Measurements from ENCODE around the gene UBAC1. TPM values are rescaled to one million over a fixed set of nuclear protein-coding genes. Genes with fewer than 3 reads are reported as not detected.
"Not testable (repeated sequence)": the region's sequence is repeated elsewhere in the genome, so short reads cannot be mapped to it uniquely, and the experiment has no call there.

UBAC1 gene
- total RNA-seq, 1 experiment from 2014 or later, result 55.6 TPM

DNA sequence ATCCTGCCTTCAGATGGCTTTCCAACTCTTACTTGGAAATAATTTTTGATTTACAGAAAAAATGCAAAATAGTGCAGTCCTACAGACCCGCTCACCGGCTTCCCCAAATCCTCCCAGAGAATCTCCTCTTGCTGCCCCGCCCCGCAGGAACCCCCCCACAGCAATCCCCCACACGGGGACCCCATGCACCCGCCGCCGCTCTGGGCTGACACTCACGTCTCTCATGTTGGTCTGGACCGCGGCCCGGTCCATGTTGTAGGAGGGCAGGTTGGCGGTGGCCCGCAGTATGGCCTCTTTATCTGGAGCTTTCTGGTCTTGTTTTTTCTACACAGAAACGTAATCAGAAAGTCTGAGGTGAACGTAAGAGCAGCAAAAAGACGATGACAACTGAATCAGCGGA lies 13.6 kb downstream of the UBAC1 start:
- CTCF ChIA-PET, result no interaction called here
- no peaks in the 10 kb centered on the region for H3K9me3 Mint-ChIP-seq
- DNase-seq (ENCODE audit: low spot score), result no peak
- POLR2A ChIA-PET, result no interaction called here
- no peak overlapping the region for H3K4me3 Mint-ChIP-seq
- H3K4me1 Mint-ChIP-seq, result no peaks in the 10 kb centered on the region
- H3K36me3 Mint-ChIP-seq, result peaks cover 56% of the 10 kb centered on the region
- ATAC-seq, result no peak
- no peak for TF ChIP-seq ZNF232 (CRISPR knock-in tag; IDR thresholded peaks at IDR 0.05)
- TF ChIP-seq RELA (CRISPR knock-in tag; IDR thresholded peaks at IDR 0.05; ENCODE audit: borderline replicate concordance), result no peak
- no peak for TF ChIP-seq ATF2 (CRISPR knock-in tag; IDR thresholded peaks at IDR 0.05; ENCODE audit: borderline replicate concordance, low read depth)
- peak overlapping the region; percentile 43 for H3K27ac Mint-ChIP-seq
- H3K27me3 Mint-ChIP-seq (ENCODE audit: low read depth), result no peaks in the 10 kb centered on the region

DNA sequence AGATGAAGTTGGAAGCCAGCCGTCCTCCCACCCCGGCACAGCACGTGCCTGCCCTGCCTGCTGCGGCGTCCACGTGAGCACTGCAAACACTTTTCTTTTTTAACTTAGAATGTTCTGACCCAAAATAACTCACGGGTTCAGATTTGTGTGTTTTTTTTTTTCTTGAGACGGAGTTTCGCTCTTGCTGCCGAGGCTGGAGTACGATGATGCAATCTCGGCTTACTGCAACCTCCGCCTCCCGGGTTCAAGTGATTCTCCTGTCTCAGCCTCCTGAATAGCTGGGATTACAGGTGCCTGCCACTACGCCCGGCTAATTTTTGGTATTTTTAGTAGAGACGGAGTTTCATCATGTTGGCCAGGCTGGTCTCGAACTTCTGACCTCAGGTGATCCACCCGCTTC lies 14.1 kb downstream of the UBAC1 start:
- DNase-seq (ENCODE audit: low spot score); CTCF ChIA-PET; H3K4me1 Mint-ChIP-seq; H3K4me3 Mint-ChIP-seq; POLR2A ChIA-PET; H3K27me3 Mint-ChIP-seq (ENCODE audit: low read depth); H3K27ac Mint-ChIP-seq; H3K9me3 Mint-ChIP-seq; ATAC-seq: not testable (repeated sequence)
- peaks cover 55% of the 10 kb centered on the region for H3K36me3 Mint-ChIP-seq

- ChIA-PET CTCF (no interaction called here), POLR2A (no interaction called here)
- H3K36me3 Mint-ChIP-seq, result peaks cover 57% of the 10 kb centered on the region
- no peaks in the 10 kb centered on the region for H3K9me3 Mint-ChIP-seq
- ATAC-seq, result no peak
- H3K27me3 Mint-ChIP-seq (ENCODE audit: low read depth), result no peaks in the 10 kb centered on the region
- DNase-seq (ENCODE audit: low spot score), result no peak
- no peak overlapping the region for H3K4me3 Mint-ChIP-seq
- H3K27ac Mint-ChIP-seq, result no peak overlapping the region
- H3K4me1 Mint-ChIP-seq, result no peaks in the 10 kb centered on the region
- TF ChIP-seq ESRRA (CRISPR knock-in tag; IDR thresholded peaks at IDR 0.05; ENCODE audit: borderline replicate concordance) (no peak), KAT7 (CRISPR knock-in tag; IDR thresholded peaks at IDR 0.05; ENCODE audit: borderline replicate concordance) (no peak), ZNF121 (CRISPR knock-in tag; IDR thresholded peaks at IDR 0.05) (no peak), NFATC4 (CRISPR knock-in tag; IDR thresholded peaks at IDR 0.05) (no peak), ZBTB21 (CRISPR knock-in tag; IDR thresholded peaks at IDR 0.05; ENCODE audit: borderline replicate concordance) (no peak), FOXP1 (CRISPR knock-in tag; IDR thresholded peaks at IDR 0.05; ENCODE audit: borderline replicate concordance) (no peak), ATF6 (CRISPR knock-in tag; IDR thresholded peaks at IDR 0.05) (no peak), TP53 (CRISPR knock-in tag; IDR thresholded peaks at IDR 0.05) (no peak), FOXJ3 (CRISPR knock-in tag; IDR thresholded peaks at IDR 0.05; ENCODE audit: borderline replicate concordance) (no peak), GRHL2 (CRISPR knock-in tag; IDR thresholded peaks at IDR 0.05; ENCODE audit: insufficient replicate concordance, severe bottlenecking) (no peak), NR2C2 (CRISPR knock-in tag; IDR thresholded peaks at IDR 0.05) (no peak), ZNF232 (CRISPR knock-in tag; IDR thresholded peaks at IDR 0.05) (no peak)
- TF ChIP-seq, protein P1, sequence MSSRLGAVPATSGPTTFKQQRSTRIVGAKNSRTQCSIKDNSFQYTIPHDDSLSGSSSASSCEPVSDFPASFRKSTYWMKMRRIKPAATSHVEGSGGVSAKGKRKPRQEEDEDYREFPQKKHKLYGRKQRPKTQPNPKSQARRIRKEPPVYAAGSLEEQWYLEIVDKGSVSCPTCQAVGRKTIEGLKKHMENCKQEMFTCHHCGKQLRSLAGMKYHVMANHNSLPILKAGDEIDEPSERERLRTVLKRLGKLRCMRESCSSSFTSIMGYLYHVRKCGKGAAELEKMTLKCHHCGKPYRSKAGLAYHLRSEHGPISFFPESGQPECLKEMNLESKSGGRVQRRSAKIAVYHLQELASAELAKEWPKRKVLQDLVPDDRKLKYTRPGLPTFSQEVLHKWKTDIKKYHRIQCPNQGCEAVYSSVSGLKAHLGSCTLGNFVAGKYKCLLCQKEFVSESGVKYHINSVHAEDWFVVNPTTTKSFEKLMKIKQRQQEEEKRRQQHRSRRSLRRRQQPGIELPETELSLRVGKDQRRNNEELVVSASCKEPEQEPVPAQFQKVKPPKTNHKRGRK (CRISPR knock-in tag; IDR thresholded peaks at IDR 0.05; ENCODE audit: borderline replicate concordance), result no peak
- TF ChIP-seq, protein P2, sequence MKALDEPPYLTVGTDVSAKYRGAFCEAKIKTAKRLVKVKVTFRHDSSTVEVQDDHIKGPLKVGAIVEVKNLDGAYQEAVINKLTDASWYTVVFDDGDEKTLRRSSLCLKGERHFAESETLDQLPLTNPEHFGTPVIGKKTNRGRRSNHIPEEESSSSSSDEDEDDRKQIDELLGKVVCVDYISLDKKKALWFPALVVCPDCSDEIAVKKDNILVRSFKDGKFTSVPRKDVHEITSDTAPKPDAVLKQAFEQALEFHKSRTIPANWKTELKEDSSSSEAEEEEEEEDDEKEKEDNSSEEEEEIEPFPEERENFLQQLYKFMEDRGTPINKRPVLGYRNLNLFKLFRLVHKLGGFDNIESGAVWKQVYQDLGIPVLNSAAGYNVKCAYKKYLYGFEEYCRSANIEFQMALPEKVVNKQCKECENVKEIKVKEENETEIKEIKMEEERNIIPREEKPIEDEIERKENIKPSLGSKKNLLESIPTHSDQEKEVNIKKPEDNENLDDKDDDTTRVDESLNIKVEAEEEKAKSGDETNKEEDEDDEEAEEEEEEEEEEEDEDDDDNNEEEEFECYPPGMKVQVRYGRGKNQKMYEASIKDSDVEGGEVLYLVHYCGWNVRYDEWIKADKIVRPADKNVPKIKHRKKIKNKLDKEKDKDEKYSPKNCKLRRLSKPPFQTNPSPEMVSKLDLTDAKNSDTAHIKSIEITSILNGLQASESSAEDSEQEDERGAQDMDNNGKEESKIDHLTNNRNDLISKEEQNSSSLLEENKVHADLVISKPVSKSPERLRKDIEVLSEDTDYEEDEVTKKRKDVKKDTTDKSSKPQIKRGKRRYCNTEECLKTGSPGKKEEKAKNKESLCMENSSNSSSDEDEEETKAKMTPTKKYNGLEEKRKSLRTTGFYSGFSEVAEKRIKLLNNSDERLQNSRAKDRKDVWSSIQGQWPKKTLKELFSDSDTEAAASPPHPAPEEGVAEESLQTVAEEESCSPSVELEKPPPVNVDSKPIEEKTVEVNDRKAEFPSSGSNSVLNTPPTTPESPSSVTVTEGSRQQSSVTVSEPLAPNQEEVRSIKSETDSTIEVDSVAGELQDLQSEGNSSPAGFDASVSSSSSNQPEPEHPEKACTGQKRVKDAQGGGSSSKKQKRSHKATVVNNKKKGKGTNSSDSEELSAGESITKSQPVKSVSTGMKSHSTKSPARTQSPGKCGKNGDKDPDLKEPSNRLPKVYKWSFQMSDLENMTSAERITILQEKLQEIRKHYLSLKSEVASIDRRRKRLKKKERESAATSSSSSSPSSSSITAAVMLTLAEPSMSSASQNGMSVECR (CRISPR knock-in tag; IDR thresholded peaks at IDR 0.05; ENCODE audit: borderline replicate concordance), result no peak
- TF ChIP-seq, protein P3, sequence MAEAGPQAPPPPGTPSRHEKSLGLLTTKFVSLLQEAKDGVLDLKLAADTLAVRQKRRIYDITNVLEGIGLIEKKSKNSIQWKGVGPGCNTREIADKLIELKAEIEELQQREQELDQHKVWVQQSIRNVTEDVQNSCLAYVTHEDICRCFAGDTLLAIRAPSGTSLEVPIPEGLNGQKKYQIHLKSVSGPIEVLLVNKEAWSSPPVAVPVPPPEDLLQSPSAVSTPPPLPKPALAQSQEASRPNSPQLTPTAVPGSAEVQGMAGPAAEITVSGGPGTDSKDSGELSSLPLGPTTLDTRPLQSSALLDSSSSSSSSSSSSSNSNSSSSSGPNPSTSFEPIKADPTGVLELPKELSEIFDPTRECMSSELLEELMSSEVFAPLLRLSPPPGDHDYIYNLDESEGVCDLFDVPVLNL (CRISPR knock-in tag; IDR thresholded peaks at IDR 0.05; ENCODE audit: borderline replicate concordance, low read depth), result no peak
- TF ChIP-seq, protein P4, sequence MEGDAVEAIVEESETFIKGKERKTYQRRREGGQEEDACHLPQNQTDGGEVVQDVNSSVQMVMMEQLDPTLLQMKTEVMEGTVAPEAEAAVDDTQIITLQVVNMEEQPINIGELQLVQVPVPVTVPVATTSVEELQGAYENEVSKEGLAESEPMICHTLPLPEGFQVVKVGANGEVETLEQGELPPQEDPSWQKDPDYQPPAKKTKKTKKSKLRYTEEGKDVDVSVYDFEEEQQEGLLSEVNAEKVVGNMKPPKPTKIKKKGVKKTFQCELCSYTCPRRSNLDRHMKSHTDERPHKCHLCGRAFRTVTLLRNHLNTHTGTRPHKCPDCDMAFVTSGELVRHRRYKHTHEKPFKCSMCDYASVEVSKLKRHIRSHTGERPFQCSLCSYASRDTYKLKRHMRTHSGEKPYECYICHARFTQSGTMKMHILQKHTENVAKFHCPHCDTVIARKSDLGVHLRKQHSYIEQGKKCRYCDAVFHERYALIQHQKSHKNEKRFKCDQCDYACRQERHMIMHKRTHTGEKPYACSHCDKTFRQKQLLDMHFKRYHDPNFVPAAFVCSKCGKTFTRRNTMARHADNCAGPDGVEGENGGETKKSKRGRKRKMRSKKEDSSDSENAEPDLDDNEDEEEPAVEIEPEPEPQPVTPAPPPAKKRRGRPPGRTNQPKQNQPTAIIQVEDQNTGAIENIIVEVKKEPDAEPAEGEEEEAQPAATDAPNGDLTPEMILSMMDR (IDR thresholded peaks at IDR 0.05), result no peak
These were observed 14.7 kb downstream of the UBAC1 start for GRCh38 chr9:135946392-135946994.

Measured in WTC11 (cell line).